H1 (cell line): ENCODE measurements around the gene RNASEH2C. TPM values are rescaled to one million over a fixed set of nuclear protein-coding genes. Genes with fewer than 3 reads are reported as not detected.
A peak's percentile ranks its signal among the peaks of the same experiment; 100 is the strongest.

Source experiments
- CTCF ChIA-PET: fragments of 300-600 bp; sonication (Branson Sonifier 250); formaldehyde crosslinking; loops from one replicate; lab custom pipeline; 2021; ENCODE audit not compliant: partially characterized antibody; lab: Charles Lee
- POLR2A ChIA-PET: fragments of 300-600 bp; sonication (Branson Sonifier 250); formaldehyde crosslinking; loops from one replicate; lab custom pipeline; 2021; ENCODE audit warnings: inconsistent platforms; ENCODE audit not compliant: partially characterized antibody; lab: Charles Lee
- DNase-seq, 2 experiments: peaks; one replicate each; pipeline versions ENCODE4 v3.0.0 to v3.0.0-alpha.2; 2010 to 2022; ENCODE audit warnings: low spot score in 2 of 2, low read depth in 1 of 2, mixed read lengths in 1 of 2
- FAIRE-seq: peaks from 2 replicates; lab custom pipeline; 2011; peaks lifted over from hg19 to GRCh38; lab: Jason Lieb, UNC
- H2AFZ ChIP-seq: 2 replicates; pipeline ENCODE4 v1.8.1; 2012; ENCODE audit warnings: low read length, inconsistent platforms
- H2AK5ac ChIP-seq: 2 replicates; pipeline ENCODE4 v1.6.1; 2013; ENCODE audit warnings: low read depth, low read length
- H2BK120ac ChIP-seq: replicated peaks from 2 replicates; pipeline ENCODE3; 2013; ENCODE audit warnings: low read depth, low read length, inconsistent platforms
- H2BK12ac ChIP-seq: 2 replicates; pipeline ENCODE4 v1.6.1; 2013; ENCODE audit warnings: low read depth, low read length
- H2BK15ac ChIP-seq: 2 replicates; pipeline ENCODE4 v1.6.1; 2013; ENCODE audit warnings: low read length
- H2BK20ac ChIP-seq: 2 replicates; pipeline ENCODE4 v1.6.1; 2013; ENCODE audit warnings: low read length
- H2BK5ac ChIP-seq: 2 replicates; pipeline ENCODE4 v1.6.1; 2013; ENCODE audit warnings: low read depth, low read length
- H3K14ac ChIP-seq: 2 replicates; pipeline ENCODE4 v1.6.1; 2013; ENCODE audit warnings: inconsistent platforms; ENCODE audit not compliant: insufficient read length
- H3K18ac ChIP-seq: 2 replicates; pipeline ENCODE4 v1.6.1; 2013; ENCODE audit warnings: low read length; ENCODE audit errors: extremely low read depth
- H3K23ac ChIP-seq: 2 replicates; pipeline ENCODE4 v1.6.1; 2013; ENCODE audit warnings: inconsistent platforms; ENCODE audit not compliant: insufficient read length
- H3K23me2 ChIP-seq: 2 replicates; pipeline ENCODE4 v1.6.1; 2013; ENCODE audit warnings: low read depth, low read length
- H3K27ac ChIP-seq: 2 replicates; pipeline ENCODE4 v1.6.1; 2011; ENCODE audit warnings: low read depth, low read length, inconsistent platforms
- H3K27me3 ChIP-seq, 4 experiments: replicated peaks in 1 of 4; 1 replicate in 1 of 4; 2 replicates in 3 of 4; pipeline versions ENCODE4 v1.6.1 to v1.8.1; 2011 to 2013; ENCODE audit warnings: low read length in 3 of 4, mild to moderate bottlenecking in 3 of 4, inconsistent platforms in 2 of 4, mixed read lengths in 2 of 4, moderate library complexity in 1 of 4; ENCODE audit not compliant: control insufficient read depth in 3 of 4, insufficient read depth in 3 of 4; ENCODE audit errors: extremely low read depth in 1 of 4
- H3K36me3 ChIP-seq, 4 experiments: 2 replicates each; pipeline versions ENCODE4 v1.6.1 to v1.8.1; 2011 to 2013; ENCODE audit warnings: mild to moderate bottlenecking in 4 of 4, low read length in 3 of 4, moderate library complexity in 2 of 4, control low read depth in 1 of 4, inconsistent platforms in 1 of 4; ENCODE audit not compliant: insufficient read depth in 4 of 4, control insufficient read depth in 2 of 4
- H3K4ac ChIP-seq: replicated peaks from 2 replicates; pipeline ENCODE3; 2013; ENCODE audit warnings: low read length, low read depth, mixed read lengths, inconsistent platforms; ENCODE audit not compliant: insufficient read length
- H3K4me1 ChIP-seq, 4 experiments: replicated peaks in 1 of 4; 1 replicate in 1 of 4; 2 replicates in 3 of 4; pipeline versions ENCODE4 v1.6.1 to v1.8.1; 2011 to 2013; ENCODE audit warnings: low read length in 3 of 4, inconsistent platforms in 2 of 4, mixed read lengths in 1 of 4; ENCODE audit not compliant: insufficient read depth in 4 of 4, control insufficient read depth in 3 of 4
- H3K4me2 ChIP-seq, 2 experiments: 2 replicates each; pipeline versions ENCODE4 v1.6.1 to v1.8.1; 2011 to 2013; ENCODE audit warnings: low read depth in 2 of 2, low read length in 2 of 2, control low read depth in 1 of 2, inconsistent platforms in 1 of 2, mild to moderate bottlenecking in 1 of 2; ENCODE audit not compliant: insufficient read depth in 1 of 2
- H3K4me3 ChIP-seq, 4 experiments: fragments of 200-600, 300-600 bp in 1 of 4; sonication (generic), shearing (Covaris generic), sonication (Bioruptor Twin) in 1 of 4; 2 replicates each; pipeline versions ENCODE4 v1.5.1 to v1.8.1; 2011 to 2016; ENCODE audit warnings: low read length in 4 of 4, low read depth in 3 of 4, control low read depth in 2 of 4, inconsistent platforms in 2 of 4, mild to moderate bottlenecking in 2 of 4, mixed read lengths in 1 of 4, moderate library complexity in 1 of 4; ENCODE audit not compliant: insufficient read depth in 2 of 4; ENCODE audit errors: extremely low read depth in 1 of 4
- H3K56ac ChIP-seq: replicated peaks from 2 replicates; pipeline ENCODE3; 2013; ENCODE audit warnings: low read depth, mild to moderate bottlenecking, mixed read lengths, low read length, inconsistent platforms; ENCODE audit not compliant: insufficient read length
- H3K79me1 ChIP-seq: 2 replicates; pipeline ENCODE4 v1.6.1; 2013; ENCODE audit warnings: low read depth, low read length, control low read depth
- H3K79me2 ChIP-seq, 2 experiments: 2 replicates each; pipeline versions ENCODE4 v1.6.1 to v1.8.1; 2012 to 2013; ENCODE audit warnings: low read length in 2 of 2, mild to moderate bottlenecking in 2 of 2, inconsistent platforms in 1 of 2; ENCODE audit not compliant: insufficient read depth in 2 of 2, control insufficient read depth in 1 of 2
- H3K9ac ChIP-seq, 4 experiments: replicated peaks in 1 of 4; 1 replicate in 1 of 4; 2 replicates in 3 of 4; pipeline versions ENCODE4 v1.6.1 to v1.8.1; 2011 to 2013; ENCODE audit warnings: low read depth in 3 of 4, low read length in 3 of 4, control low read depth in 2 of 4, mild to moderate bottlenecking in 2 of 4, moderate library complexity in 2 of 4, inconsistent platforms in 1 of 4; ENCODE audit errors: extremely low read depth in 1 of 4
- H3K9me3 ChIP-seq, 2 experiments: 2 replicates each; pipeline versions ENCODE4 v1.6.1 to v1.8.1; 2012 to 2013; ENCODE audit warnings: mild to moderate bottlenecking in 2 of 2, moderate library complexity in 2 of 2, control low read depth in 1 of 2, inconsistent platforms in 1 of 2, low read depth in 1 of 2, low read length in 1 of 2, mixed read lengths in 1 of 2; ENCODE audit not compliant: insufficient read depth in 2 of 2
- H4K20me1 ChIP-seq, 2 experiments: replicated peaks in 1 of 2; 2 replicates each; pipeline versions ENCODE3 to v1.8.1; 2011 to 2013; ENCODE audit warnings: inconsistent platforms in 2 of 2, low read length in 2 of 2, mild to moderate bottlenecking in 1 of 2; ENCODE audit not compliant: insufficient read depth in 2 of 2, control insufficient read depth in 1 of 2
- H4K5ac ChIP-seq: 2 replicates; pipeline ENCODE4 v1.6.1; 2013; ENCODE audit warnings: low read length, low read depth, mixed read lengths, inconsistent platforms; ENCODE audit not compliant: insufficient read length
- H4K8ac ChIP-seq: 2 replicates; pipeline ENCODE4 v1.8.0; 2013; ENCODE audit warnings: mild to moderate bottlenecking, moderate library complexity, low read length, inconsistent platforms; ENCODE audit not compliant: insufficient read depth; ENCODE audit errors: extremely low read depth
- H4K91ac ChIP-seq: replicated peaks from 2 replicates; pipeline ENCODE3; 2013; ENCODE audit warnings: low read length, mixed read lengths, inconsistent platforms; ENCODE audit not compliant: insufficient read length
- CEBPB ChIP-seq: IDR thresholded peaks from 2 replicates; pipeline ENCODE4 v1.6.1; 2012; ENCODE audit warnings: low read depth, low read length
- CHD1 ChIP-seq: IDR thresholded peaks from 2 replicates; pipeline ENCODE4 v1.6.1; 2012; ENCODE audit warnings: low read depth, low read length, improper control_type of control experiment
- GTF2F1 ChIP-seq: IDR thresholded peaks from 2 replicates; pipeline ENCODE4 v1.6.1; 2012; ENCODE audit warnings: low read depth, low read length, improper control_type of control experiment, borderline replicate concordance
- HDAC6 ChIP-seq: IDR thresholded peaks from one replicate; pipeline ENCODE4 v1.7.1; 2012; ENCODE audit warnings: low read depth, mild to moderate bottlenecking, inconsistent platforms, low read length, moderate library complexity
- SRF ChIP-seq: IDR thresholded peaks from 2 replicates; pipeline ENCODE4 v1.6.1; 2011; ENCODE audit warnings: mild to moderate bottlenecking, low read depth, low read length, moderate library complexity
- TAF7 ChIP-seq: optimal IDR thresholded peaks from 2 replicates; pipeline ENCODE3; 2011; ENCODE audit warnings: low read depth, mild to moderate bottlenecking, inconsistent platforms, low read length, moderate library complexity, borderline replicate concordance
- TCF12 ChIP-seq: IDR thresholded peaks from 2 replicates; pipeline ENCODE4 v1.6.1; 2011; ENCODE audit warnings: low read depth, mild to moderate bottlenecking, low read length
- USF2 ChIP-seq: IDR thresholded peaks from 2 replicates; pipeline ENCODE4 v1.6.1; 2011; ENCODE audit warnings: low read length, improper control_type of control experiment
- YY1 ChIP-seq: IDR thresholded peaks from 2 replicates; pipeline ENCODE4 v1.6.1; 2011; ENCODE audit warnings: low read depth, mild to moderate bottlenecking, low read length
- whole genome bisulfite sequencing, 2 experiments: shearing (Covaris generic) in 1 of 2; methylation state at CpG; one replicate each; pipeline versions ENCODE4 v1.1.6 to v1.1.7; 2013 to 2015; ENCODE audit warnings: low lambda C conversion rate in 2 of 2, mixed read lengths in 2 of 2, inconsistent platforms in 1 of 2, low coverage in 1 of 2, missing lambda C conversion rate in 1 of 2; ENCODE audit not compliant: insufficient replicate concordance in 2 of 2, insufficient coverage in 1 of 2, insufficient read length in 1 of 2; ENCODE audit errors: extremely low coverage in 1 of 2, missing lambda C conversion rate in 1 of 2; 5-methylcytosine and 5-hydroxymethylcytosine counted together
- polyA plus RNA-seq, 7 experiments: library from polyadenylated mRNA; depleted of rRNA in 3 of 7; stranded (reverse) in 5 of 7; unstranded in 2 of 7; fragments of >200 nt in 5 of 7; fragments of 200-250 nt in 2 of 7; gene quantifications; 1 replicate in 5 of 7; 2 replicates in 1 of 7; 4 replicates in 1 of 7; pipeline versions ENCODE4 v1.2.1 to v1.2.3, GENCODE V29; 2011 to 2013; ENCODE audit warnings: missing spikeins in 2 of 7, mixed read lengths in 2 of 7
- total RNA-seq: library from RNA; stranded (reverse); fragmentation: NEBNext Ultra II Directional; extraction: Animal tissue kit (Norgen Biotek cat#: 25700); gene quantifications from 2 replicates; pipeline ENCODE4 v1.2.1, GENCODE V29; 2021

RNASEH2C gene
- total and polyA plus RNA-seq, 2 of the 8 experiments (the other 6 are each of a cell fraction or from before 2014, with no cell fraction given), result 40.2 to 60.3 TPM

- ChIA-PET CTCF (interaction anchor here (0.6 to 4.4 kb wide), 36 partner anchors 9 to 483 kb away, joined by 3 to 33 read pairs (median 4); partner anchors contain the start of genes CCDC85B, FIBP and RNASEH2C), POLR2A (interaction anchor here (0.7 to 3.3 kb wide), 27 partner anchors 8 to 297 kb away, joined by 3 to 23 read pairs (median 4); partner anchors contain the start of genes CFL1, FIBP, MUS81 and RELA)
- Histone ChIP-seq H3K27ac (peak within 1 kb of the TSS; percentile 99), H4K8ac (peak within 1 kb of the TSS; percentile 100), H4K5ac (peak within 1 kb of the TSS; percentile 95), H2BK20ac (no peak within 1 kb of the TSS), H3K4me2 (peak within 1 kb of the TSS; percentile 73 to 89), H3K56ac (peak within 1 kb of the TSS; percentile 92), H2AFZ (peak within 1 kb of the TSS; percentile 96), H3K23me2 (peaks cover 3% of the 10 kb centered on the region; the same call in 1 of the 2 replicates), H3K79me2 (no peaks in the 10 kb centered on the region), H3K4me3 (peak within 1 kb of the TSS; percentile 62 to 87 (median 74)), H4K20me1 (peaks cover 0 to 9% of the 10 kb centered on the region in 2 experiments), H3K79me1 (no peaks in the 10 kb centered on the region), H3K18ac (peak within 1 kb of the TSS; percentile 99), H2AK5ac (no peak within 1 kb of the TSS), H2BK12ac (no peak within 1 kb of the TSS; the same call in 1 of the 2 replicates), H3K23ac (no peak within 1 kb of the TSS), H3K27me3 (no peaks in the 10 kb centered on the region), H2BK120ac (no peak within 1 kb of the TSS), H3K4me1 (peaks cover 0 to 2% (median 2%) of the 10 kb centered on the region in 4 experiments; a peak in 1 of 7 replicates), H2BK15ac (no peak within 1 kb of the TSS), H3K14ac (no peak within 1 kb of the TSS), H4K91ac (peak within 1 kb of the TSS; percentile 98), H3K4ac (peak within 1 kb of the TSS; percentile 47), H3K9ac (peak within 1 kb of the TSS; percentile 90 to 97 (median 96)), H3K36me3 (peaks cover 14 to 26% (median 20%) of the 10 kb centered on the region in 4 experiments), H2BK5ac (peak within 1 kb of the TSS; percentile 94), H3K9me3 (0 out of 4 replicates have a peak, but pooled peaks cover 0 to 2% of the 10 kb centered on the region in 2 experiments)
- 3% methylated on average over 42 of the region's 65 CpGs; no CpG with 5 or more reads in 1 of the 2 experiments for whole genome bisulfite sequencing, 2 experiments
- DNase-seq, result peak; percentile 91 to 100
- FAIRE-seq, result no peak
- TF ChIP-seq GTF2F1 (peak; percentile 63; the same call in 1 of the 2 replicates), CHD1 (no peak), USF2 (peak; percentile 100), TAF7 (peak; percentile 58), CEBPB (peak; percentile 31; the same call in 1 of the 2 replicates), YY1 (peak; percentile 94), TCF12 (no peak), HDAC6 (no peak), SRF (peak; percentile 83)
Observed at GRCh38 chr11:65711785-65712632, 8.6 kb downstream of the RNASEH2C start, which contains the start of gene KAT5. Gene KAT5 (plus strand): TSS chr11:65712252. CDS start chr11:65712268, 16 bp downstream.
